GM10248 (cell line): Measurements from ENCODE around the gene CACUL1.

Experiments used
- CTCF ChIA-PET: fragments of 300-600 bp; sonication (Branson Sonifier 250); formaldehyde crosslinking; extraction: SDS; loops from one replicate; lab custom pipeline; 2021; ENCODE audit warnings: antibody characterized with exemption; lab: Yijun Ruan, JAX
- POLR2A ChIA-PET: fragments of 350-650 bp; sonication (Branson Sonifier 250); formaldehyde crosslinking; extraction: SDS; loops from one replicate; lab custom pipeline; 2020; ENCODE audit warnings: antibody characterized with exemption; lab: Yijun Ruan, JAX
- DNase-seq: peaks from one replicate; pipeline ENCODE4 v3.0.0; 2012; ENCODE audit errors: extremely low spot score
- TF ChIP-seq, protein P1 (sequence below): IDR thresholded peaks from 2 replicates; pipeline ENCODE4 v1.5.1; 2012; ENCODE audit warnings: mild to moderate bottlenecking, low read depth; ENCODE audit errors: extremely low read depth, missing control alignments, control extremely low read depth

Gene CACUL1

DNA sequence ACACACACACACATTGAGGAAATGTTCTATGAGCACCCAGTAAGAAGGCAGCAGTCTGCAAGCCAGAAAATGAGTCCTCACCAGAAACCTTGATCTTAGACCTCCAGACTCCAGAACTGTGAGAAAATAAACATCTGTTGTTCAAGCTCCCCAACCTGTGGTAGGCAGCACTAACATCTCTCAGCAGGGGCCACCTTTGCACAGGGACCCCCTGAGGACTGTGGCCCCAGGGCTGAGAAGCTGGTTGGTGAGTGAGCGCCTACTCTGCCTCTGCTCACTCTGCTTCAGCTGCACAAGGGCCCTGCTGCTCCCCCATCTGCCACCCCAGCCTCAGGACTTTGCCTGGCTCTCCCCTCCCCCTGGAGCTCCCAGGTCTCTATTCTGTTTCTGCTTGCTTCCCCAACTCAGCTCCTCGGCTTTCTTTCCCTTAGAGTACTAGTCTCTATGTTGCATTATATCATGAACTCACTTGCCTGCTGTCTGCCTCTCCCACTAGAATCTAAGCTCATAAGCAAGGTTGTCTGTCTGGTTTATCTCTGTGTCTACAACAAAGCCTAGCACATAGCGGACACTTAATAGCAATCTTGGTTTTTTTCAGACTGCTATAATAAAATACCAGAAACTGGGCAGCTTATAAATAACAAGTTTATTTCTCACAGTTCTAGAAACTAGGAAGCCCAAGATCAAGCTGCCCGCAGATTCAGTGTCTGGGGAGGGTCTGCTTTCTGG is 118.9 kb downstream of the CACUL1 start:
- no peak for DNase-seq
- ChIA-PET CTCF (interaction anchor here (1.2 kb wide), 2 partner anchors 9 to 67 kb away, joined by 5 to 9 read pairs; no protein-coding TSS in a partner anchor), POLR2A (no interaction called here)
- TF ChIP-seq, protein P1, sequence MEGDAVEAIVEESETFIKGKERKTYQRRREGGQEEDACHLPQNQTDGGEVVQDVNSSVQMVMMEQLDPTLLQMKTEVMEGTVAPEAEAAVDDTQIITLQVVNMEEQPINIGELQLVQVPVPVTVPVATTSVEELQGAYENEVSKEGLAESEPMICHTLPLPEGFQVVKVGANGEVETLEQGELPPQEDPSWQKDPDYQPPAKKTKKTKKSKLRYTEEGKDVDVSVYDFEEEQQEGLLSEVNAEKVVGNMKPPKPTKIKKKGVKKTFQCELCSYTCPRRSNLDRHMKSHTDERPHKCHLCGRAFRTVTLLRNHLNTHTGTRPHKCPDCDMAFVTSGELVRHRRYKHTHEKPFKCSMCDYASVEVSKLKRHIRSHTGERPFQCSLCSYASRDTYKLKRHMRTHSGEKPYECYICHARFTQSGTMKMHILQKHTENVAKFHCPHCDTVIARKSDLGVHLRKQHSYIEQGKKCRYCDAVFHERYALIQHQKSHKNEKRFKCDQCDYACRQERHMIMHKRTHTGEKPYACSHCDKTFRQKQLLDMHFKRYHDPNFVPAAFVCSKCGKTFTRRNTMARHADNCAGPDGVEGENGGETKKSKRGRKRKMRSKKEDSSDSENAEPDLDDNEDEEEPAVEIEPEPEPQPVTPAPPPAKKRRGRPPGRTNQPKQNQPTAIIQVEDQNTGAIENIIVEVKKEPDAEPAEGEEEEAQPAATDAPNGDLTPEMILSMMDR = no peak

DNA sequence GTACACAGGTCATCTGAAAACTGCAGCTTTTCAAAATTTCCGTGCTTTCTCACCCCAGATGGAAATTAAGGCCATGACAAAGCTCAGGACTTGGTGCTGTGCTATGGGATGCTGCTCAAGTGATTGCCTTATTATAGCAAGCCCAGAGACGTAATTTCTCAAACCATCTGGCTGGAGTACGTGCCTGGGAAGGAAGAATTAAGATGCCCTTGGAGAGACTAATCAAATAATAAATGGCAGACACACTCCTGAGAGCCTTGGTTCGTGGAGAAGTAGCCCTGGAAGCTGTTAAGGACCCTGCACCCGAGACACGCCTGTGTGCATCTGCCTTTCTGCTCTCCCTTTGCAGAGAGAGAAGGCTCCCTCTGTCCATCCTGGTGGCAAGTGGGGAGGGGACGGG is 121.0 kb downstream of the CACUL1 start:
- no peak for DNase-seq
- POLR2A ChIA-PET = no interaction called here
- CTCF ChIA-PET = interaction anchor here (0.9 kb wide), 1 partner anchor 10 kb away, joined by 3 read pairs; no protein-coding TSS in a partner anchor
- TF ChIP-seq, protein P1 = no peak

DNA sequence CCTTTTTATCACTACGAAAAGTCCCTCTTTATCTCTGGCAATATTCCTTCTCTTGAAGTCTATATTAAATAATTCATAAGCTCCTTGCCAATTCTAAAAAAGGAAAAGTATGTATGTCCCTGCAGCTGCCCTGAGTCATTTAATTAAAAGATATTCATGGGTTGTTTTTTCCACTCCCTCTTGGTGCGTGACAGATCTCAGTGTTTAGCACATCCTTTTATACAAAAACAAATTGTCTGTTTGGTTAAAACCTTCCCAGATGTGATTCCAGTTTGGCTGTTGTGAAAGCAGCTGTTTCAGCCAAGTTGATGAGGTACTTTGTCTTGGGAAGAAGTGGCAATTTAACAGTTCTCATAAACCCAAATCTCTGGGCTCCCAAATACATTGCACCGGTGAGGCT is 125.6 kb downstream of the CACUL1 start:
- no peak for DNase-seq
- POLR2A ChIA-PET = no interaction called here
- CTCF ChIA-PET = interaction anchor here (1.1 to 1.4 kb wide), 2 partner anchors 11 to 23 kb away, joined by 3 read pairs; no protein-coding TSS in a partner anchor
- TF ChIP-seq, protein P1 = no peak

DNA sequence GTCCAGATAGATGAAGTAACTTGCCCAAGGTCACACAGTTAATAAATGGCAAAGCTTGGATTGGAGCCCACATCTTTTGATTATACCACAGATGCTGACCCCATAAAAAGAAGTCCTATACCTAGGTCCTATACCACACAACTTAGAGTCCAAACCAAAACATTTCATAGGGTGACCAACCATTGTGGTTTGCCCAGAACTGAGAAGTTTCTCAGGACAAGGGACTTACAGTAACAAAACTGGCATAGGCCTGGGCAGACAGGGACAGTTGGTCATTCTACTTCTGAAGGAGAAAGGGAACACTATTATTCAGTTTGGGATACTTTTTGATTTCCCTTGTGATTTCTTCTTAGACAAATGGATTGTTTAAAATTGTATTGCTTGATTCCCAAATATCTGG is 126.4 kb downstream of the CACUL1 start:
- CTCF ChIA-PET = interaction anchor here (1.1 to 2.0 kb wide), 3 partner anchors 8 to 24 kb away, joined by 3 to 9 read pairs (median 3); no protein-coding TSS in a partner anchor
- TF ChIP-seq, protein P1 = no peak
- POLR2A ChIA-PET = no interaction called here
- no peak for DNase-seq

DNA sequence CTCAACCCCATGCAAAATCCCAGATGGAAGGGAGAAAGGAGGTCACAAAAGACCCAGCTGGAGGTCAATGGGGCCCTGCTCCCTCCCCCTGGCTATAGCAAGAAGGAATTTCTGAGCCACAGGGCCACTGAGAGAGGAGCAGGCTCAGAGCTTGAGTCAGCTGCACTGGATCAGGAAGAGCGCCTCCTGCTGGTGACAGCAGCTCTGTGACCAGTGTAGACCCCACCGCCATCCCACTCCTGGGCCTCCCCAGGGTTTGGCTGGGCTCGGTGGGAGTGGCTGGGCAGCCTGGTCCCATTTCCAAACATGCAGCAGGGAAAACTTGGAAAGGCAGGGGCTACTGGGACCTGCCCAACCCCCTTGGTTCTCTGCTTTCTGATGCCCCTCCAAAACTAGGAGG is 127.8 kb downstream of the CACUL1 start:
- POLR2A ChIA-PET = no interaction called here
- DNase-seq = no peak
- CTCF ChIA-PET = interaction anchor here (1.0 to 2.0 kb wide), 4 partner anchors 9 to 21 kb away, joined by 3 to 9 read pairs (median 4); no protein-coding TSS in a partner anchor
- TF ChIP-seq, protein P1 = peak; percentile 8
